Measurements from ENCODE around the gene TTC39B.

Gene TTC39B

GRCh38 chr9:15160673-15161072 lies 146.3 kb downstream of the TTC39B start:
- DNase-seq, result no peak

- DNase-seq, result no peak
Measured at GRCh38 chr9:15158064-15158463, 149.0 kb downstream of the TTC39B start.

GRCh38 chr9:15157381-15157780 lies 149.6 kb downstream of the TTC39B start:
- DNase-seq, result peak; percentile 37

- DNase-seq, result no peak
Measured at GRCh38 chr9:15156241-15156640, 150.8 kb downstream of the TTC39B start.

- peak; percentile 64 for DNase-seq
Measured at GRCh38 chr9:15155826-15156225, 151.2 kb downstream of the TTC39B start.

- no peak for DNase-seq
Measured at GRCh38 chr9:15155323-15155722, 151.7 kb downstream of the TTC39B start.

GRCh38 chr9:15154677-15155076 lies 152.3 kb downstream of the TTC39B start:
- no peak for DNase-seq

GRCh38 chr9:15153961-15154360 lies 153.1 kb downstream of the TTC39B start:
- DNase-seq, result no peak

GRCh38 chr9:15150939-15151338 lies 156.1 kb downstream of the TTC39B start:
- DNase-seq, result no peak

GRCh38 chr9:15149450-15149849 lies 157.6 kb downstream of the TTC39B start:
- DNase-seq, result peak; percentile 53

- DNase-seq, result no peak
Measured at GRCh38 chr9:15146268-15146700, 160.7 kb downstream of the TTC39B start.

- peak; percentile 27 for DNase-seq
Measured at GRCh38 chr9:15144622-15145061, 162.4 kb downstream of the TTC39B start.

GRCh38 chr9:15142878-15143534 lies 164.0 kb downstream of the TTC39B start:
- DNase-seq, result peak; percentile 54

GRCh38 chr9:15140051-15140450 lies 167.0 kb downstream of the TTC39B start:
- no peak for DNase-seq

GRCh38 chr9:15139469-15139868 lies 167.5 kb downstream of the TTC39B start:
- no peak for DNase-seq

GRCh38 chr9:15138357-15138686 lies 168.7 kb downstream of the TTC39B start:
- no peak for DNase-seq

GRCh38 chr9:15137658-15138356 lies 169.2 kb downstream of the TTC39B start:
- no peak for DNase-seq

- DNase-seq, result no peak
Measured at GRCh38 chr9:15137089-15137488, 169.9 kb downstream of the TTC39B start.

- DNase-seq, result no peak
Measured at GRCh38 chr9:15136646-15137045, 170.4 kb downstream of the TTC39B start.

GRCh38 chr9:15135164-15135792 lies 171.7 kb downstream of the TTC39B start:
- DNase-seq, result peak; percentile 76

GRCh38 chr9:15133488-15133887 lies 173.5 kb downstream of the TTC39B start:
- DNase-seq, result no peak

GRCh38 chr9:15132091-15132490 lies 174.9 kb downstream of the TTC39B start:
- DNase-seq, result no peak

- no peak for DNase-seq
Measured at GRCh38 chr9:15131094-15131493, 175.9 kb downstream of the TTC39B start.

GRCh38 chr9:15127831-15128230 lies 179.2 kb downstream of the TTC39B start:
- DNase-seq, result no peak
